NB4 (cell line): Measurements from ENCODE around the gene ANKRD66.

ENCODE experiments used
- DNase-seq: peaks from one replicate; pipeline ENCODE4 v3.0.0; 2010; ENCODE audit warnings: low read depth
- H3K4me3 ChIP-seq: one replicate; pipeline ENCODE4 v1.5.1; 2011; ENCODE audit warnings: mild to moderate bottlenecking, low read depth, low read length, moderate library complexity
- CTCF ChIP-seq: IDR thresholded peaks from one replicate; pipeline ENCODE4 v1.5.1; 2012; ENCODE audit warnings: low read depth, low read length
- MAX ChIP-seq: IDR thresholded peaks from 2 replicates; pipeline ENCODE4 v1.6.1; 2011; ENCODE audit warnings: low read depth, low read length
- MYC ChIP-seq: IDR thresholded peaks from 2 replicates; pipeline ENCODE4 v1.6.1; 2011; ENCODE audit warnings: low read depth, low read length
- POLR2A ChIP-seq: IDR thresholded peaks from 2 replicates; pipeline ENCODE4 v1.6.1; 2011; ENCODE audit warnings: mild to moderate bottlenecking; ENCODE audit not compliant: insufficient read length; ENCODE audit errors: extremely low read depth

Gene ANKRD66

GRCh38 chr6:46777476-46778346 is 31.0 kb downstream of the ANKRD66 start:
- no peak for DNase-seq
- TF ChIP-seq MYC = no peak
- no peak overlapping the region for H3K4me3 ChIP-seq

- no peak overlapping the region for H3K4me3 ChIP-seq
- DNase-seq = peak; percentile 76
- TF ChIP-seq CTCF (peak; percentile 67), MYC (no peak)
Measured at GRCh38 chr6:46781478-46782378, 35.0 kb downstream of the ANKRD66 start.

GRCh38 chr6:46784535-46784934 is 37.8 kb downstream of the ANKRD66 start:
- no peak overlapping the region for H3K4me3 ChIP-seq
- no peak for DNase-seq
- TF ChIP-seq MYC (no peak), POLR2A (no peak), CTCF (no peak), MAX (no peak)

- H3K4me3 ChIP-seq = no peak overlapping the region
- TF ChIP-seq MYC = no peak
- DNase-seq = no peak
Measured at GRCh38 chr6:46787871-46788540, 41.3 kb downstream of the ANKRD66 start.

- TF ChIP-seq MAX (no peak), POLR2A (no peak), MYC (no peak), CTCF (no peak)
- no peak overlapping the region for H3K4me3 ChIP-seq
- no peak for DNase-seq
Measured at GRCh38 chr6:46788791-46789190, 42.1 kb downstream of the ANKRD66 start.

GRCh38 chr6:46789434-46790354 is 43.0 kb downstream of the ANKRD66 start:
- no peak for TF ChIP-seq CTCF
- TF ChIP-seq MYC = no peak
- TF ChIP-seq MAX = no peak
- TF ChIP-seq POLR2A = no peak
- no peak overlapping the region for H3K4me3 ChIP-seq
- DNase-seq = no peak
